ENCODE data around the gene HSD17B4. TPM values are rescaled to one million over a fixed set of nuclear protein-coding genes. Genes with fewer than 3 reads are reported as not detected.
"Not testable (repeated sequence)": the region's sequence is repeated elsewhere in the genome, so short reads cannot be mapped to it uniquely, and the experiment has no call there.

HSD17B4 gene
- total RNA-seq, 2 experiments from 2014 or later: 68.3 to 74.2 TPM

- DNase-seq: no peak
- Mint-ChIP-seq H3K4me3 (no peak overlapping the region), H3K4me1 (no peaks in the 10 kb centered on the region), H3K36me3 (no peaks in the 10 kb centered on the region), H3K27me3 (peaks cover 5% of the 10 kb centered on the region), H3K9me3 (no peaks in the 10 kb centered on the region), H3K27ac (no peak overlapping the region)
Observed at GRCh38 chr5:119426057-119426456, 26.2 kb upstream of the HSD17B4 start.

- no peaks in the 10 kb centered on the region for H3K36me3 Mint-ChIP-seq
- H3K4me1 Mint-ChIP-seq: no peaks in the 10 kb centered on the region
- no peak overlapping the region for H3K27ac Mint-ChIP-seq
- H3K4me3 Mint-ChIP-seq: no peak overlapping the region
- no peaks in the 10 kb centered on the region for H3K9me3 Mint-ChIP-seq
- peaks cover 5% of the 10 kb centered on the region for H3K27me3 Mint-ChIP-seq
- DNase-seq: no peak
Observed at GRCh38 chr5:119427060-119427459, 25.2 kb upstream of the HSD17B4 start.

GRCh38 chr5:119427596-119427995, 24.7 kb upstream of the HSD17B4 start:
- H3K9me3 Mint-ChIP-seq, H3K27ac Mint-ChIP-seq, H3K4me1 Mint-ChIP-seq, H3K4me3 Mint-ChIP-seq, H3K27me3 Mint-ChIP-seq, H3K36me3 Mint-ChIP-seq, DNase-seq: not testable (repeated sequence)

DNA sequence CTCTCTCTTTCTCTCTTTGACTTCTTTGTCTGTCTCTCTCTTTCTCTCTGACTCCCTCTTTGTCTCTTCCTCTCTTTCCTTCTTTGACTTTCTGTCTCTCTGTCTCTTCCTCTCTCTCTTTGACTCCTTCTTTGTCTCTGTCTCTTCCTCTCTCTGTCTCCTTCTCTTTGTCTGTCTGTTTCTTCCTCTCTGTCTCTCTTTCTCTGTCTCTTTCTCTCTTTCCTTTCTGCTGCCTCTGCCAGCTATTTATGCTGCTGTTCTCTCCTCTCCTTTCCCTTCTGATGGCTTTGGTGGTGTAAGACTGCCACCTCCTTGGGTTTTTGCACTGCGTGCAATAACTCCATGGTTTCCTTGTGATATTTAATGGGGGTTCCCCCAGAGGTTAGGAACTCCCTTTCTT, 24.1 kb upstream of the HSD17B4 start:
- not testable (repeated sequence) for DNase-seq, H3K9me3 Mint-ChIP-seq, H3K27me3 Mint-ChIP-seq, H3K36me3 Mint-ChIP-seq, H3K4me1 Mint-ChIP-seq, H3K27ac Mint-ChIP-seq, H3K4me3 Mint-ChIP-seq

DNA sequence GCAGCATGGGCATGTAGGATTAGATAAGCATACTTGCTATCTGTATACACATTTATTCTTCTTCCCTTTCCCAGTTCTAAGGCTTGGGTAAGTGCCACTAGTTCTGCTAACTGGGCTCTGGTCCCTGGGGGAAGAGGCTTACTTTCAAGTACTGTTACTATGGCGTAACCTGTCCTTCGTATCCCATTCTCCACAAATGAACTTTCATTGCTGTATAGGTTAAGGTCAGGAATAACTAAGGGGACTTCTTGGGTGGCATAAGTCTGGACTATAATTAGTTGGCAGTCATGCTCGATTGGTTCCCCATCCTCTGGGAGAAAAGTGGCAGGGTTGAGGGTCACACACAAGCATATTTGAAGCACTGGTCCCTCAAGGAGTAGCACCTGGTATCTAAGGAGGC, 23.7 kb upstream of the HSD17B4 start:
- not testable (repeated sequence) for H3K4me3 Mint-ChIP-seq, DNase-seq, H3K27ac Mint-ChIP-seq, H3K27me3 Mint-ChIP-seq, H3K36me3 Mint-ChIP-seq, H3K9me3 Mint-ChIP-seq, H3K4me1 Mint-ChIP-seq

DNA sequence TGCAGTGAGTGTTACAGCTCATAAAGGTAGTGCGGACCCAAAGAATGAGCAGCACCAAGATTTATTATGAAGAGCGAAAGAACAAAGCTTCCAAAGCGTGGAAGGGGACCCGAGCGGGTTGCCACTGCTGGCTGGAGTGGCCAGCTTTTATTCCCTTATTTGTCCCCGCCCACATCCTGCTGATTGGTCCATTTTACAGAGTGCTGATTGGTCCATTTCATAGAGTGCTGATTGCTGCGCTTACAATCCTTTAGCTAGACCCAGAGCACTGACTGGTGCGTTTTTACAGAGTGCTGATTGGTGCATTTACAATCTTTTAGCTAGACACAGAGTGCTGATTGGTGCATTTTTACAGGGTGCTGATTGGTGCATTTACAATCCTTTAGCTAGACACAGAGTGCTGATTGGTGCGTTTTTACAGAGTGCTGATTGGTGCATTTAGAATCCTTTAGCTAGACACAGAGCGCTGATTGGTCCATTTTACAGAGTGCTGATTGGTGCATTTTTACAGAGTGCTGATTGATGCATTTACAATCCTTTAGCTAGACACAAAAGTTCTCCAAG, 19.5 kb upstream of the HSD17B4 start:
- Mint-ChIP-seq H3K27me3 (peaks cover 15% of the 10 kb centered on the region), H3K4me1 (peaks cover 15% of the 10 kb centered on the region)
- H3K36me3 Mint-ChIP-seq, H3K9me3 Mint-ChIP-seq, DNase-seq, H3K4me3 Mint-ChIP-seq, H3K27ac Mint-ChIP-seq: not testable (repeated sequence)

DNA sequence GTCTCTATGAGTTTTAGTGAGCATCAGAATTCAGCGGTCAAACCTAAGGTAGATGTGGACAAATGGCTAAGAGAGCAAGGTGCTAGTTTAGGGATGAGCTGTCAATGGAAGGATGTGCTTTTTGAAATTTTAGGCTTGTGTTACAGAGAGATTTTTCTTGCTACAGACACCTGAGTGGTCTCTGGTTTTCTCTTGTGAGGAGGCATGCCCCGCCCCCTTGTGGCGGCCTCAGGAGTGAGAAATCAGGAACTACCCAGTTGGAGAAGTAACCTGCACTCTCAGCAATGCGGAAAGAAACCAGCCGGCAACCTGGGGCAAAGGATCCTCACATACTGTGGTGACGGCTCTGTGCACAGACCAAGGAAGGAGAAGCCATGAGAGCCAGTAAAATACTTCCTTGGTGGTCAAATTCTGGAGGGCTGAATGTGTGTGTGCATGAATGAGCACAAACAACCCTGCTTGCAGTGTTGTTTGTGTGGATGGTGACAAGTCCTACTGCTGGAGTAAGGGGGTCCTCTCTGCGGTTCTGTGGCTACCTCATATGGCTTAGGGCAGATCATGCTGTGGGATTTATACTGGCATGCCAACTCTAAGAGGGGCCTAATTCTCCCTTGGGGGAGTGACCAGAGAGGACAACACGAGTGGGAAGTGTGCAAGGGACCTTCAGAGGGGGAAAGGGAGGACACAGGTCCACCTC, 16.7 kb upstream of the HSD17B4 start:
- Mint-ChIP-seq H3K36me3 (peaks cover 2% of the 10 kb centered on the region), H3K9me3 (peaks cover 4% of the 10 kb centered on the region), H3K4me3 (no peak overlapping the region), H3K4me1 (peaks cover 18% of the 10 kb centered on the region), H3K27ac (no peak overlapping the region), H3K27me3 (peaks cover 15% of the 10 kb centered on the region)
- peak; percentile 72 for DNase-seq

GRCh38 chr5:119437785-119438586, 14.3 kb upstream of the HSD17B4 start:
- peaks cover 12% of the 10 kb centered on the region for H3K27me3 Mint-ChIP-seq
- H3K4me3 Mint-ChIP-seq, DNase-seq, H3K36me3 Mint-ChIP-seq, H3K9me3 Mint-ChIP-seq, H3K27ac Mint-ChIP-seq: not testable (repeated sequence)
- peaks cover 18% of the 10 kb centered on the region for H3K4me1 Mint-ChIP-seq

GRCh38 chr5:119438587-119438917, 13.7 kb upstream of the HSD17B4 start:
- H3K9me3 Mint-ChIP-seq, DNase-seq, H3K36me3 Mint-ChIP-seq, H3K4me3 Mint-ChIP-seq: not testable (repeated sequence)
- Mint-ChIP-seq H3K27ac (peak overlapping the region; percentile 69), H3K27me3 (peaks cover 12% of the 10 kb centered on the region), H3K4me1 (peaks cover 18% of the 10 kb centered on the region)

- Mint-ChIP-seq H3K27me3 (peaks cover 12% of the 10 kb centered on the region), H3K36me3 (peaks cover 2% of the 10 kb centered on the region), H3K4me3 (peak overlapping the region; percentile 71), H3K27ac (peak overlapping the region; percentile 69), H3K4me1 (peaks cover 16% of the 10 kb centered on the region), H3K9me3 (peaks cover 6% of the 10 kb centered on the region)
- DNase-seq: peak; percentile 7
Observed at GRCh38 chr5:119439140-119439631, 13.1 kb upstream of the HSD17B4 start.

- H3K27ac Mint-ChIP-seq, H3K4me3 Mint-ChIP-seq, H3K36me3 Mint-ChIP-seq, DNase-seq, H3K9me3 Mint-ChIP-seq: not testable (repeated sequence)
- peaks cover 12% of the 10 kb centered on the region for H3K4me1 Mint-ChIP-seq
- H3K27me3 Mint-ChIP-seq: peaks cover 12% of the 10 kb centered on the region
Observed at GRCh38 chr5:119439632-119440031, 12.7 kb upstream of the HSD17B4 start.

DNA sequence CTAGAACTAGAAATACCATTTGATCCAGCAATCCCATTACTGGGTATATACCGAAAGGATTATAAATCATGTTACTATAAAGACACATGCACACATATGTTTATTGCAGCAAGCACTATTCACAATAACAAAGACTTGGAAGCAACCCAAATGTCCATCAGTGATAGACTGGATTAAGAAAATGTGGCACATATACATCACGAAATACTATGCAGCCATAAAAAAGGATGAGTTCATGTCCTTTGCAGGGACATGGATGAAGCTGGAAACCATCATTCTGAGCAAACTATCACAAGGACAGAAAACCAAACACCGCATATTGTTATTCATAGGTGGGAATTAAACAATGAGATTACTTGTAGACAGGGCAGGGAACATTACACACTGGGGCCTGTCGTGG, 7.7 kb upstream of the HSD17B4 start:
- H3K36me3 Mint-ChIP-seq, DNase-seq, H3K4me3 Mint-ChIP-seq: not testable (repeated sequence)

DNA sequence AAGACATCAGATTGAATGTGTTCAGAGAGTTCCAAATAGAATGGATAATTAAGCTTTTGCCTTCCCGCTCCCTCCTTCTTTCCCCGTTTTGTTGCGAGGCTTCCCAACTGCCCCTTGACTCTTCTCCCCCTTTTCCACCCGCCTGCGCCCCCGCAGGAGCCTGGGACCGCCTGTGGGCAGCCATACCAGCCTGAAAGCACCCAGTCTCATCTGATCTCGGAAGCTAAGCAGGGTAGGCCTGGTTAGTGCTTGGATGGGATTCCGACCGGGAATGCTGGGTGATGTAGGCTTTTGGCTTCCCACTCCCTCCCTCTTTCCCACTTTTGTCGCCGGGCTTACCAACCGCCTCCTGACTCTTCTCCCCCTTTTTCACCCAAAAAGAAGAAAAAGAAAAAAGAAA, 6.8 kb upstream of the HSD17B4 start:
- no peaks in the 10 kb centered on the region for H3K4me1 Mint-ChIP-seq
- no peaks in the 10 kb centered on the region for H3K36me3 Mint-ChIP-seq
- no peaks in the 10 kb centered on the region for H3K27me3 Mint-ChIP-seq
- H3K9me3 Mint-ChIP-seq: peaks cover 7% of the 10 kb centered on the region
- DNase-seq: no peak
- no peak overlapping the region for H3K27ac Mint-ChIP-seq
- H3K4me3 Mint-ChIP-seq: no peak overlapping the region

More for the DNA sequence above, 7.7 kb upstream of the HSD17B4 start:
- not testable (repeated sequence) for H3K9me3 Mint-ChIP-seq, H3K4me1 Mint-ChIP-seq, H3K27ac Mint-ChIP-seq, H3K27me3 Mint-ChIP-seq

GRCh38 chr5:119449882-119450281, 2.4 kb upstream of the HSD17B4 start:
- Mint-ChIP-seq H3K27ac (no peak overlapping the region), H3K4me1 (peaks cover 17% of the 10 kb centered on the region), H3K4me3 (no peak overlapping the region), H3K27me3 (no peaks in the 10 kb centered on the region), H3K9me3 (peaks cover 7% of the 10 kb centered on the region), H3K36me3 (peaks cover 2% of the 10 kb centered on the region)
- DNase-seq: no peak

GRCh38 chr5:119450627-119451026, 1.7 kb upstream of the HSD17B4 start:
- not testable (repeated sequence) for H3K4me3 Mint-ChIP-seq, H3K9me3 Mint-ChIP-seq, DNase-seq, H3K36me3 Mint-ChIP-seq, H3K27ac Mint-ChIP-seq, H3K27me3 Mint-ChIP-seq
- peaks cover 17% of the 10 kb centered on the region for H3K4me1 Mint-ChIP-seq

Data from activated naive CD8-positive, alpha-beta T cell treated with anti-CD3 and anti-CD28 coated beads for 36 hours (primary cell).